ENCODE measurements around the gene CDH4.

The CDH4 gene

DNA sequence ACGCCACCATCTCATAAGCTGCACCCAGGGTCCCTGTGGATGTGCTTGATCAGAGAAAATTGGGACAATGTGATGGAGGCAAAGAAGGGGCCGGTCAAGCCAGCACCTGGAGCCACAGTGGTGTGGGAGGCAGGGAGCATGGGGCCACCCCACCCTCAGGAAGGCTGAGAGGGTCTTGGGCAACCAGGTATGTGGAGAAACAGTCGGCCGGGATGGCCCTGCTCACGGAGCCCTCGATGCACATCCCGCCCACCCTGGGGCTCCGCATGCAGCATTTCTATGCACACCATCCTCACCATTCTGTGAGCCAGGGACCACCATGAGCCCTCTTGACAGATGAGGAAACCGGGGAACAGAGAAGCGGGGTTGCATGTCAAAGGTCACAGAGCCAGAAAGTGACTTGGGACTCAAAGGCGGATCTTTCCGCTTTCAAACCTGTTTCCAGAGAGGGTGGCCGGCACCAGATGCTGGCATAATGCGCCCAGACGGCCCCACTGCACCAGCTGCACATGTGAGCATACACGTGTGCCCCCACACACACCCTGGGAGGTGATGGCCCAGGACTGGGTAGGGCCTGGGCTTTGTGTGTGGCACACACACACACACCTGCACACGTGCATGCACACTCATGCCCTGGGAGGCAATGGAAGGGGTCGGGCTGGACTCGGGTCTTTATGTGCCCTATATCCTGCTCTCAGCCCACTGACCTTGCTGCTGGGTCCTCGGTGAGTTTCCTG, 415.2 kb downstream of the CDH4 start:
- Mint-ChIP-seq H3K27ac (no peak overlapping the region), H3K36me3 (ENCODE audit: low read depth) (no peaks in the 10 kb centered on the region), H3K27me3 (ENCODE audit: low read depth) (no peaks in the 10 kb centered on the region), H3K9me3 (no peaks in the 10 kb centered on the region), H3K4me3 (no peak overlapping the region), H3K4me1 (ENCODE audit: low read depth) (no peaks in the 10 kb centered on the region)

DNA sequence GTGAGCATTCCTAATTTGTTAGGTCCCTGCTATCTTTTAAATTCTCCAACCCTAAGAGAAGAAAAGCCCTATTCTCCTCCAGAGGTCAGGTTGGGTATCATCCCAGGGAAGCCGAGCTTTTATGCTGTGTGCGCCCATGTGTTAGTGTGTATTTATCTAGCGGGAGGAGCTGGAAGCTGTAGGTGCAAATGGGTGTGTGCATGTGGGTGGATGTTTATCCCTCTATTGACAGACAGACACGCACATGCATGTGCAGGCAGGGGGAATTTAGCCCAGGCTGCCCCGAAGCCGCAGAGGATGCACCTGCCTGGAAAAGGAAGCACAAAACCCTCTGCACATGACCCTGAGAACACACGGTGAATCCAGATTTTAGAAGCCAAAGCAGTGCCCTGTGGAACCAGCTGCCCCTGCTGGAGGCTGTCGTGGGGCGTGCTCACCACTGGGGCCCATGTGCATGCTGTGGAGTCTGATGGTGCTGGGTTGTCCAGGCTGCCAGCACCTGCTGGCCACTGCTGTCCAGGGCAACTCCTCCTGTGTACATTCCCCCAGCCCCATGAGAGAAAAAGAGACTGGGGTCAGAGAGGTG, 416.1 kb downstream of the CDH4 start:
- Mint-ChIP-seq H3K9me3 (no peaks in the 10 kb centered on the region), H3K27me3 (ENCODE audit: low read depth) (no peaks in the 10 kb centered on the region), H3K27ac (no peak overlapping the region), H3K4me1 (ENCODE audit: low read depth) (no peaks in the 10 kb centered on the region), H3K4me3 (no peak overlapping the region), H3K36me3 (ENCODE audit: low read depth) (no peaks in the 10 kb centered on the region)

DNA sequence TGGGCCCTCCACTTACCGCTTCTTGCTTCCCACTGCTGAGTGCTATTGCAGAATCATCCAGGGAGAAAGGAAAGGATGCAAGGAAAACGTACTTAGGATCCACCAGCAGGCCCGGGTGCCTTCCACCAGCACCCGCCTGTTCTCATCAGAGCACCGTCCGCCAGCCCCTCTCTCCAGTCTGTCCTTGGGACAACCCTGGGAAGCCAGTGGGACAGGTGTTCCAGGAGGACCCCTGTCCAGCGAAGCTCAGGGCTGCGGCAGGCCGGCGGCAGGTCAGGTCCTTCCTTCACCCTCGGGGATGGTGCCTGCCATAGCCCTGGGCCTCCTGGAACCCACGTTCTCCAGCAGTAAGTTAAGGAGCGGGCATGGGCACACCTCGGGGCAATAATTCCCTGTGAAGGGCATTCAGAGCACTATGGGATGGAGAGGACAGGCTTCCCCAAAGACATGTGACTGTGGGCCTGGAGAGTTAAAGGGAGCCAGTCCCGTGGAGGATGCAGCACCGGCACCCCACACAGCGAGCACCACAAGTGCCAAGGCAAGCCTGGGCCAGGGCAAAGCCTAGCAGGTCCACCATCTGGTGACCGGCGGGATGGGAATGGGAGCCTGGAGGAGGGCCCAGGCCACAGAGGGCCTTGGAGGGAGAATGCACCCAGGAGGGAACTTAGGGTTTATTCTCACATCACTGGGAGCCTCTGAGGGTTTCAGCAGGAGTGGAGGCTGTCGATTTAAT, 416.9 kb downstream of the CDH4 start:
- Mint-ChIP-seq H3K9me3 (no peaks in the 10 kb centered on the region), H3K4me1 (ENCODE audit: low read depth) (no peaks in the 10 kb centered on the region), H3K36me3 (ENCODE audit: low read depth) (no peaks in the 10 kb centered on the region), H3K4me3 (no peak overlapping the region), H3K27me3 (ENCODE audit: low read depth) (no peaks in the 10 kb centered on the region), H3K27ac (no peak overlapping the region)

DNA sequence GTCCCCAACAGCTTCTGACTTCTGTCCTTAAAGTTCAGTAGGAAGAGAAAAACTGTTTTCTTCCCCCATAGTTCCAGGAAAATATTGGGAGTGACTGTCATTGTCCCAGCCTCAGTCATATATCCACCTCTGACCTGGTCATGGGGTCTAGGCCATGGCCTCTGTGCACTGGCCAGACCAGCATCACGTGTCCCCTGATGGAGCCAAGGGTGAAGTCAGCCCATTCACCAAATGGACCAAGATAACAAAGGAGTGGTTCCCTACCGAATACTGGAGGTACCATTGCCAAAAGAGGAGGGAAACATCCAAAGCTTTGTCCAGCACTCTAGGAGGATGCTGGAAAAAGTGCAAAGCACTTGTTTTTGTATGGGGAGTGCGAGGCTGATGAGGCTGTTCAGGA, 418.2 kb downstream of the CDH4 start:
- Mint-ChIP-seq H3K36me3 (ENCODE audit: low read depth) (no peaks in the 10 kb centered on the region), H3K9me3 (no peaks in the 10 kb centered on the region), H3K27me3 (ENCODE audit: low read depth) (no peaks in the 10 kb centered on the region), H3K27ac (no peak overlapping the region), H3K4me1 (ENCODE audit: low read depth) (no peaks in the 10 kb centered on the region), H3K4me3 (no peak overlapping the region)

DNA sequence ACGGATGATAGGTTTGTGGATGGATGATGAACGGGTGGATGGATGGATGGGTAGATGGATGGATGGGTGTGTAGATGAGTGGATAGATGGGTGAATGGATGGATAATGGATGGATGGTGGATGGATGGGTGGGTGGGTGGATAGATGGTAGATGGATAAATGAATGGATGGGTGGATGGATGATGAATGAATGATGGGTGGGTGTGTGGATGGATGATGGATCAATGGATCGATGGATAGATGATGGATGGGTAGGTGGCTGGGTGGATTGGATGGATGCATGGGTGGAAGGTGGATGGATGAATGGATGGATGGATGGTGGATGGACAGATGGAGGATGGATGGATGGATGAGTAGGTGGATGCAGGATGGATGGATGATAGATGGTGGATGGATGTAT, 419.5 kb downstream of the CDH4 start:
- no peak overlapping the region for H3K27ac Mint-ChIP-seq
- H3K9me3 Mint-ChIP-seq: no peaks in the 10 kb centered on the region
- H3K27me3 Mint-ChIP-seq (ENCODE audit: low read depth): no peaks in the 10 kb centered on the region
- no peaks in the 10 kb centered on the region for H3K4me1 Mint-ChIP-seq (ENCODE audit: low read depth)
- H3K36me3 Mint-ChIP-seq (ENCODE audit: low read depth): no peaks in the 10 kb centered on the region
- H3K4me3 Mint-ChIP-seq: no peak overlapping the region

DNA sequence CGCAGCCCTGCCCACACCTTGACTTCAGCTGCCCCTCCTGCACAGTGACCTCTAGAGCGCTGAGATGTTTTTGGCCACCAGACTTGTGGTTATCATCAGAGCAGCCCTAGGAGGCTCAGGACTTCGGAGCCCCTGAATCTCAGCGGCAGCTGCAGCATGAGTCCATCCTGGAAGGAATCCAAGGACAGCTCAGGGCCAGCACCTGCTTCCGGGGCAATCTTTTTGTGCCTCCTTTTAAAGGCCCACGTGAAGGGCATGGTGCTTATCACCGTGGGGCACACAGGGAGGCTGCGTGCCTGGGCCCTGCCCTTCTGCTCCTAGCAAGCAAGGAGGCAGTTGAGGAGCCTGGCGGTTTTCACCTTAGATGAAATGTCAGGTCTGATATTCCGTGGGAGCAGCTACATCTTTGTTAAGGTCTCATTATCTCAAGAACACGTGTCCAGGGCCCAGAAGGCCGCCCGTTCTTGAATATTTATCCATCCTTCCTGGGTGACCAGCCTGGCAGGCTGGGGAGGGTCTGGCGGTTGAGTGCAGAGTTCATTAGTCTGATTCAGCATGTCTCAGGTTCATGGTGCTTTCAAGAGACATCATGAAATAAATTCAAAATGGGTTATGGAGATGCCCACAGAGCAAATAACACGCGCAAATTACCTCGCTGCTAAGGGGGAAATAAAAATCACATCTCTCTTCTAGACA, 421.2 kb downstream of the CDH4 start:
- Mint-ChIP-seq H3K27me3 (ENCODE audit: low read depth) (no peaks in the 10 kb centered on the region), H3K4me3 (no peak overlapping the region), H3K27ac (no peak overlapping the region), H3K9me3 (no peaks in the 10 kb centered on the region), H3K4me1 (ENCODE audit: low read depth) (no peaks in the 10 kb centered on the region), H3K36me3 (ENCODE audit: low read depth) (no peaks in the 10 kb centered on the region)

DNA sequence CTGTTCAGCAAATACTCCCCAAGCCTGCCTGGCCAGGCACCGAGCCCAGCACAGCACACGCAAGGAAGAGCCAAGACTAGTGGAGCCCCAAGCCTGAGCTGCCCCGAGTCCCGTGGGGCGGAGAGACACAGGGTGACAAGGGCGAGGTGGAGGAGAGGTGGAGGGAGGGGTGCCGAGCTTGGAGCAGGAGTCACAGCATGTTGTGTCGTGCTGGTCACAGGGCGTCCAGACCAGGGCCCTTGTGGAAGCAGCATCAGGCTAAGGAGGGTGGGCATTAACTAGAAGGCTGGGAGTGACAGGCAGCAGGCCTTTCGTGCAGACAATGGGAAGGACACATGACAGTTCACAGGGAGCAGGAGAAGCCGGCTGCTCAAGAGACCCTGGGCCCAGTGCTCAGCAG, 422.1 kb downstream of the CDH4 start:
- H3K4me1 Mint-ChIP-seq (ENCODE audit: low read depth): no peaks in the 10 kb centered on the region
- H3K4me3 Mint-ChIP-seq: no peak overlapping the region
- H3K27ac Mint-ChIP-seq: no peak overlapping the region
- H3K9me3 Mint-ChIP-seq: no peaks in the 10 kb centered on the region
- H3K27me3 Mint-ChIP-seq (ENCODE audit: low read depth): no peaks in the 10 kb centered on the region
- no peaks in the 10 kb centered on the region for H3K36me3 Mint-ChIP-seq (ENCODE audit: low read depth)

DNA sequence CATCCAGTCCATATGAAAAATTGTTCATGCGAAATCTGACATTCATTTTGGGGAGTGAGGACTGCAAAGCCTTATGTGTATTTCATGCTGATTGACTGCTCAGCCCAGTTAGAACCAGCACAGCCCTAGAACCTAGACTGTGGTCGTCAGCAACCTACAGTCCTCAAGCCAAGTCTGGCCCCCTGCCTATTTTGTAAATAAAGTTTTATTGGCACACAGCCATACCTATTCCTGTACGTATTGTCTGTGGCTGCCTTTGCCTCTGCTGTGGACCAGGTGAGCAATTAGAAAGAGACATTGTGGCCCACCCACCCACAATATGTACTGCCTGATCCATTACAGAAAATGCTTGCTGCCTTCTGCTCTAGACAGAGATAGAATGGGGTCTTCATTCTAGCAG, 422.6 kb downstream of the CDH4 start:
- H3K27me3 Mint-ChIP-seq (ENCODE audit: low read depth): no peaks in the 10 kb centered on the region
- no peaks in the 10 kb centered on the region for H3K36me3 Mint-ChIP-seq (ENCODE audit: low read depth)
- no peak overlapping the region for H3K27ac Mint-ChIP-seq
- H3K9me3 Mint-ChIP-seq: no peaks in the 10 kb centered on the region
- no peak overlapping the region for H3K4me3 Mint-ChIP-seq
- H3K4me1 Mint-ChIP-seq (ENCODE audit: low read depth): no peaks in the 10 kb centered on the region

DNA sequence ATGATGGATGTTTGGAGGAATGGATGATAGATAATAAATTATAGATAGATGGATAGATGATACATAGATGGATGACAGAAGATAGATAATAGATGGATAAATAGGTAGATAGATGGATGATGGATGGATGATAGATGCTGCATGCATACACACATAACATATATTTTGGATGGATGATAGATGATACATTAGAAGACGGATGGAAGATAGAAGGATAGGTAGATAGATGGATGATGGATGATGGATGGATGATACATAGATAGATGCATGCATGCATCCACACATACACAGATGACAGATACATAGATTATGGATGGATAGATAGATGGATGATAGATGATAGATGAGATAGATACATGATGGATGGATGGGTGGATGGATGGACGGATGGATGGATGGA, 425.9 kb downstream of the CDH4 start:
- H3K27me3 Mint-ChIP-seq (ENCODE audit: low read depth): no peaks in the 10 kb centered on the region

DNA sequence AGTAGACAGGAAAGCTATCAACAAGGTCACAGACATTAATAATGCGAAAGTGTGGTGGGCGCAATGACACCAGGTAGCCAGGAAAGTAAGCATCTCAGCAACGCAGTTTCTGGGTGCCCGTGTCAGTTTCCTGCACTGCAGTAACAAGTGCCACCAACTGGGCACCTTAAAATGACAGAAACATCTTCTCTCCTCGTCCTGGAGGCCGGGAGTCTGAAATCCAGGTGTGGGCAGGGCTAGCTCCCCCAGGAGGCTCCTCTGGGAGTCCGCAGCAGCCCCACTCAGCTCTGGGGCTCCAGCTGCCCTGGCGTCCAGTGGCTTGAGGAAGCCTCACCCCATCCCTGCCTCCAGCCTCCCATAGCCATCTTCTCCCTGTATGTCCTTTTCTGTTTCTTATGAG, 426.4 kb downstream of the CDH4 start:
- Mint-ChIP-seq H3K4me3 (no peak overlapping the region), H3K9me3 (no peaks in the 10 kb centered on the region), H3K27me3 (ENCODE audit: low read depth) (no peaks in the 10 kb centered on the region), H3K27ac (no peak overlapping the region), H3K4me1 (ENCODE audit: low read depth) (no peaks in the 10 kb centered on the region), H3K36me3 (ENCODE audit: low read depth) (no peaks in the 10 kb centered on the region)

More for the DNA sequence above, 425.9 kb downstream of the CDH4 start:
- Mint-ChIP-seq H3K27ac (no peak overlapping the region), H3K4me3 (no peak overlapping the region), H3K4me1 (ENCODE audit: low read depth) (no peaks in the 10 kb centered on the region), H3K36me3 (ENCODE audit: low read depth) (no peaks in the 10 kb centered on the region), H3K9me3 (no peaks in the 10 kb centered on the region)

DNA sequence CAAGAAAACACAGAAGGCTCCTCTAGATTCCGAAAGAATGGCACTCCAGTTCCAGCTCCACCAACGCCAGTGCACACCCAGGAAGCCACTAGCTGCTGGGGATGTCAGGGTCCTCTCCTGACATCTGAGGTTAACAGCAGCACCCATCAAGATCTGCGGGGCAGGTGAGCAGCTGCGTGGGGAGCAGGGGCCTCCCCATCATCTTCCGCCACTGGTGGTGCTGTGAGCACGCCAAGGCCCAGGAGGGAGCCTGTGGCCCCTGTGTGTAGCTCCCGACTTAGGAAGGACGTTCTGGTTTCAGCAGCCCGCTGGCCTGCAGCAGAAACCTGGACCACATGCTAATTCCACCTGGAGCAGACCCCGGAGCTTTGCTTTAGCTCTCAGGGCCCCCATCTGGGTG, 427.4 kb downstream of the CDH4 start:
- H3K9me3 Mint-ChIP-seq: no peaks in the 10 kb centered on the region
- H3K36me3 Mint-ChIP-seq (ENCODE audit: low read depth): no peaks in the 10 kb centered on the region
- H3K27ac Mint-ChIP-seq: no peak overlapping the region

DNA sequence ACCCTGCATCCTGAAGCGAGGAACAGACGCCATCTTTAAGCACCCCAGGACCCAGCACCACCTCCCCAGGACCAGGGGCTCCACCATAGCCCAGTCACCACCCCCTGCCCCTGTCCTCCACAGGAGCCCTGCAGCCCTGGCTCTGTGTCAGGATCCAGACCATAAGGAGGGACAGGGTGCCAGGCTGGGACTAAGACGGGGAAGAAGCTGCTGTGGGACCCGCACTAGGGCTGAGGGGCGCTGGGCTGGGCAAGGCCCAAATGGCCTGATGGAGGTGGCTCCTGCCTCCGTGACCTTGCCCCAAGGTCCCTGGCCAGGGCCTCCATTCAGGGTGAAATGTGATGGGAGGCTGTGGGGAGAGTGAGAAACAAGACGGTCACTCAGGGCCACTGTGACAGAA, 428.0 kb downstream of the CDH4 start:
- Mint-ChIP-seq H3K4me1 (ENCODE audit: low read depth) (no peaks in the 10 kb centered on the region), H3K4me3 (no peak overlapping the region), H3K9me3 (no peaks in the 10 kb centered on the region), H3K27me3 (ENCODE audit: low read depth) (no peaks in the 10 kb centered on the region), H3K36me3 (ENCODE audit: low read depth) (no peaks in the 10 kb centered on the region), H3K27ac (no peak overlapping the region)

More for the DNA sequence above, 427.4 kb downstream of the CDH4 start:
- H3K4me1 Mint-ChIP-seq (ENCODE audit: low read depth): no peaks in the 10 kb centered on the region
- no peaks in the 10 kb centered on the region for H3K27me3 Mint-ChIP-seq (ENCODE audit: low read depth)
- H3K4me3 Mint-ChIP-seq: no peak overlapping the region

DNA sequence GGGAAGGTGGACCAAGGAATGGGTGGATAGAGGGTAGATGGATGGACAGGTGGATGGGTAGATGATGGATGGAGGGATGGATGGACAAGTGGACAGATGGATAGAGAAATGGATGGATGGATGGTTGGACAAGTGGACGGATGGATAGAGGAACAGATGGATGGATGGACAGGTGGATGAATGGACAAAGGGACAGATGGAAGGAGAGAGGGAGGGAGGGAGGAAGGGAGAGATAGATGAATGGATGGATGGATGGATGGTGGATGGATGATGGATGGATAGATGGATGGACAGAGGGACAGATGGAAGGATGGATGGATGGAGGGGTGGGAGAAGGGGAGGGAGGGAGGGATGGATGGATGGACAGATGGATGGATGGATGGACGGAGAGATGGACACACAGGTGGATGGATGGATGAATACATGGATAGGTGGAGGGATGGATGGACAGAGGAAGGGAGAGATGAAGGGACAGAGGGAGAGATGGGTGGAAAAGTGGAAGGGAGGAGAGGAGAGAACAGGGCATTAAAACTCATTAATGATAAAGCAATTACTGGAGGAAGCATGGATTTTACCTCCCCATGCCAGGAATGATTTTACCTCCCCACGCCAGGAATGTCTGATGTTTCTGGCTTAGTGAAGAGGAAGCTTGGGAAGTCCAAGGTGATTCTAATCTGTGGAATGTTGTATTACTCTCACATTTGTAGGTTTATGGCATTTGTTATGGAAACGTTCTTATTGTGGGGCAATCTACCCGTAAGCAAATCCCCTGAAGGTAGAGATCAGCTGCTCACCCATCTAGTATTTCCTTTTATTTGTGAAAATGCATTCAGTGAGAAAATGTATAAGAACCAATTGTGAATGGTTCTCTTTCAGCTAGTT, 430.3 kb downstream of the CDH4 start:
- H3K4me1 Mint-ChIP-seq (ENCODE audit: low read depth): no peaks in the 10 kb centered on the region
- H3K27ac Mint-ChIP-seq: no peak overlapping the region
- no peaks in the 10 kb centered on the region for H3K36me3 Mint-ChIP-seq (ENCODE audit: low read depth)
- H3K27me3 Mint-ChIP-seq (ENCODE audit: low read depth): no peaks in the 10 kb centered on the region
- H3K9me3 Mint-ChIP-seq: no peaks in the 10 kb centered on the region
- no peak overlapping the region for H3K4me3 Mint-ChIP-seq
